HEK293 (cell line): ENCODE data around the gene MDH2.

Experiments used
- CTCF ChIA-PET: fragments of 350-600 bp; formaldehyde crosslinking; extraction: SDS; loops from one replicate; lab custom pipeline; 2021; ENCODE audit warnings: antibody characterized with exemption; lab: Yijun Ruan, JAX
- POLR2A ChIA-PET: fragments of 300-600 bp; formaldehyde crosslinking; extraction: SDS; loops from one replicate; lab custom pipeline; 2020; ENCODE audit warnings: antibody characterized with exemption, inconsistent platforms; lab: Yijun Ruan, JAX
- H3K27ac ChIP-seq: fragments of 200-500 bp; sonication (Bioruptor generic); 2 replicates; pipeline ENCODE4 v1.5.1; 2014; ENCODE audit warnings: low read depth, low read length, control low read depth, inconsistent platforms; ENCODE audit errors: extremely low read depth
- H3K36me3 ChIP-seq, 2 experiments: fragments of 200-500 bp in 1 of 2; sonication (Bioruptor generic) in 1 of 2; 1 replicate in 1 of 2; 2 replicates in 1 of 2; pipeline ENCODE4 v1.5.1; 2014 to 2017; ENCODE audit warnings: inconsistent platforms in 2 of 2, low read length in 2 of 2; ENCODE audit not compliant: control insufficient read depth in 2 of 2, insufficient read depth in 1 of 2
- H3K4me1 ChIP-seq: fragments of 200-500 bp; sonication (Bioruptor generic); 2 replicates; pipeline ENCODE4 v1.5.1; 2014; ENCODE audit warnings: mild to moderate bottlenecking, low read length, inconsistent platforms; ENCODE audit not compliant: control insufficient read depth, insufficient read depth
- H3K4me3 ChIP-seq: 2 replicates; pipeline ENCODE4 v1.5.1; 2011; ENCODE audit warnings: low read depth, mild to moderate bottlenecking, control low read depth, low read length, moderate library complexity
- H3K9me3 ChIP-seq: fragments of 200-500 bp; sonication (Bioruptor generic); 2 replicates; pipeline ENCODE4 v1.5.1; 2014; ENCODE audit warnings: low read depth, low read length, inconsistent platforms; ENCODE audit not compliant: control insufficient read depth, insufficient read depth
- PBX3 ChIP-seq: sonication (generic); formaldehyde crosslinking; IDR thresholded peaks from 2 replicates; pipeline ENCODE4 v1.8.1; 2022; ENCODE audit warnings: mild to moderate bottlenecking, moderate library complexity, missing genetic modification reagents
- PRDM10 ChIP-seq: fragments of 450-650 bp; formaldehyde crosslinking; IDR thresholded peaks from 2 replicates; pipeline ENCODE4 v1.5.1; 2016; ENCODE audit warnings: missing biosample characterization, missing genetic modification characterization
- REST ChIP-seq: fragments of 450-650 bp; formaldehyde crosslinking; IDR thresholded peaks from 2 replicates; pipeline ENCODE4 v1.5.1; 2016; ENCODE audit warnings: missing biosample characterization, missing genetic modification characterization
- ZBTB48 ChIP-seq: fragments of 450-650 bp; formaldehyde crosslinking; IDR thresholded peaks from 2 replicates; pipeline ENCODE4 v1.5.1; 2016; ENCODE audit warnings: missing biosample characterization, missing genetic modification characterization
- ZNF121 ChIP-seq: fragments of 450-650 bp; formaldehyde crosslinking; IDR thresholded peaks from 2 replicates; pipeline ENCODE4 v1.5.1; 2016; ENCODE audit warnings: missing biosample characterization, missing genetic modification characterization
- ZNF174 ChIP-seq: fragments of 450-650 bp; formaldehyde crosslinking; IDR thresholded peaks from 2 replicates; pipeline ENCODE4 v1.5.0; 2017; ENCODE audit warnings: missing biosample characterization, mild to moderate bottlenecking, missing genetic modification characterization
- ZNF221 ChIP-seq: fragments of 450-650 bp; formaldehyde crosslinking; IDR thresholded peaks from 2 replicates; pipeline ENCODE4 v1.5.1; 2017; ENCODE audit warnings: missing biosample characterization, missing genetic modification characterization, borderline replicate concordance
- ZNF239 ChIP-seq: fragments of 450-650 bp; formaldehyde crosslinking; IDR thresholded peaks from 2 replicates; pipeline ENCODE4 v1.5.1; 2016; ENCODE audit warnings: missing biosample characterization, missing genetic modification characterization
- ZNF366 ChIP-seq: fragments of 450-650 bp; formaldehyde crosslinking; conservative IDR thresholded peaks from 2 replicates; pipeline ENCODE4 v1.5.1; 2016; ENCODE audit warnings: missing biosample characterization, missing genetic modification characterization
- ZNF433 ChIP-seq: fragments of 450-650 bp; formaldehyde crosslinking; IDR thresholded peaks from 2 replicates; pipeline ENCODE4 v1.5.1; 2016; ENCODE audit warnings: missing biosample characterization, missing genetic modification characterization, low read depth
- ZNF518A ChIP-seq: fragments of 450-650 bp; formaldehyde crosslinking; conservative IDR thresholded peaks from 2 replicates; pipeline ENCODE4 v1.5.1; 2016; ENCODE audit warnings: low read depth, missing biosample characterization, missing genetic modification characterization
- ZNF558 ChIP-seq: fragments of 450-650 bp; formaldehyde crosslinking; IDR thresholded peaks from 2 replicates; pipeline ENCODE4 v1.5.1; 2016; ENCODE audit warnings: missing biosample characterization, missing genetic modification characterization
- ZNF777 ChIP-seq: fragments of 450-650 bp; formaldehyde crosslinking; IDR thresholded peaks from 2 replicates; pipeline ENCODE4 v1.5.1; 2017; ENCODE audit warnings: missing biosample characterization, missing genetic modification characterization, borderline replicate concordance
- ZSCAN4 ChIP-seq: fragments of 450-650 bp; formaldehyde crosslinking; IDR thresholded peaks from 2 replicates; pipeline ENCODE4 v1.5.1; 2017; ENCODE audit warnings: missing biosample characterization, missing genetic modification characterization

MDH2 gene

GRCh38 chr7:76044375-76044865 lies 3.5 kb upstream of the MDH2 start:
- peaks cover 3 to 11% of the 10 kb centered on the region in 2 experiments for H3K36me3 ChIP-seq
- no peak for TF ChIP-seq ZNF221 (tag by site-specific recombination)
- peak; percentile 86 for TF ChIP-seq PRDM10
- no peak overlapping the region for H3K27ac ChIP-seq
- no peak overlapping the region for H3K4me3 ChIP-seq
- no peaks in the 10 kb centered on the region for H3K9me3 ChIP-seq
- no peaks in the 10 kb centered on the region; the same call in 1 of the 2 replicates for H3K4me1 ChIP-seq
- ChIA-PET CTCF (interaction anchor here (1.3 kb wide), 1 partner anchor 86 kb away, joined by 4 read pairs; no protein-coding TSS in a partner anchor), POLR2A (interaction anchor here (0.7 kb wide), 1 partner anchor 9 kb away, joined by 3 read pairs; no protein-coding TSS in a partner anchor)

- H3K4me1 ChIP-seq: no peaks in the 10 kb centered on the region; the same call in 1 of the 2 replicates
- ChIA-PET POLR2A (interaction anchor here (0.6 to 1.6 kb wide), 18 partner anchors 9 to 311 kb away, joined by 3 to 8 read pairs (median 4); partner anchors contain the start of gene YWHAG), CTCF (interaction anchor here (0.6 to 0.8 kb wide), 3 partner anchors 24 to 32 kb away, joined by 3 to 4 read pairs (median 3); no protein-coding TSS in a partner anchor)
- H3K36me3 ChIP-seq: peaks cover 10 to 26% of the 10 kb centered on the region in 2 experiments
- H3K4me3 ChIP-seq: peak overlapping the region; percentile 72
- 0 out of 2 replicates have a peak, but pooled peaks have one; percentile 11 for TF ChIP-seq PBX3 (CRISPR knock-in tag)
- 0 out of 2 replicates have a peak, but pooled peaks have one; percentile 11 for TF ChIP-seq ZSCAN4 (tag by site-specific recombination)
- TF ChIP-seq ZNF174: no peak
- no peak for TF ChIP-seq ZNF239 (tag by site-specific recombination)
- TF ChIP-seq ZNF366 (tag by site-specific recombination): no peak
- H3K27ac ChIP-seq: peak overlapping the region; percentile 80
- H3K9me3 ChIP-seq: no peaks in the 10 kb centered on the region
These were observed 548 bp upstream of the MDH2 start for GRCh38 chr7:76047305-76047810.

- Histone ChIP-seq H3K36me3 (peaks cover 15 to 34% of the 10 kb centered on the region in 2 experiments), H3K4me3 (peak overlapping the region; percentile 72), H3K4me1 (no peaks in the 10 kb centered on the region; the same call in 1 of the 2 replicates), H3K9me3 (no peaks in the 10 kb centered on the region), H3K27ac (peak overlapping the region; percentile 80)
- ChIA-PET CTCF (interaction anchor here (0.9 to 1.3 kb wide), 5 partner anchors 11 to 265 kb away, joined by 3 to 4 read pairs (median 3); no protein-coding TSS in a partner anchor), POLR2A (interaction anchor here (0.6 to 1.6 kb wide), 3 partner anchors 15 to 520 kb away, joined by 5 to 7 read pairs (median 6); no protein-coding TSS in a partner anchor)
- TF ChIP-seq ZNF777: no peak
- TF ChIP-seq ZBTB48 (tag by site-specific recombination): no peak
- no peak for TF ChIP-seq ZNF518A
- no peak for TF ChIP-seq ZNF433 (tag by site-specific recombination)
- no peak for TF ChIP-seq ZNF558
- no peak for TF ChIP-seq REST (tag by site-specific recombination)
- no peak for TF ChIP-seq ZNF121 (tag by site-specific recombination)
These were observed 722 bp downstream of the MDH2 start for GRCh38 chr7:76048668-76048988.
